Peyer's patch (tissue), 4 donors: ENCODE data around the gene A2ML1. TPM values are rescaled to one million over a fixed set of nuclear protein-coding genes. Genes with fewer than 3 reads are reported as not detected.
A peak's percentile ranks its signal among the peaks of the same experiment; 100 is the strongest.
"Not testable (repeated sequence)": the region's sequence is repeated elsewhere in the genome, so short reads cannot be mapped to it uniquely, and the experiment has no call there.

Experiments used
- DNase-seq, 3 donors: peaks; one replicate each; pipeline ENCODE4 v3.0.0-alpha.2; 2017 to 2019
- H3K27ac ChIP-seq, 4 donors: fragments of 200-600 bp; sonication (generic); one replicate each; pipeline ENCODE4 v1.5.1; 2016 to 2019
- H3K27me3 ChIP-seq, 2 donors: fragments of 200-600 bp; sonication (generic); one replicate each; pipeline ENCODE4 v1.5.1; 2019
- H3K36me3 ChIP-seq, 3 donors: fragments of 200-600 bp; sonication (generic); one replicate each; pipeline ENCODE4 v1.5.1; 2016 to 2019
- H3K4me1 ChIP-seq, 4 donors: fragments of 200-600 bp; sonication (generic); one replicate each; pipeline ENCODE4 v1.5.1; 2016 to 2019
- H3K4me3 ChIP-seq, 4 donors: fragments of 200-600 bp; sonication (generic); 1 replicate in 3 of 4; 2 replicates in 1 of 4; pipeline ENCODE4 v1.5.1; 2016 to 2019; ENCODE audit warnings: mild to moderate bottlenecking in 1 of 4
- H3K9me3 ChIP-seq, 4 donors: fragments of 200-600 bp; sonication (generic); one replicate each; pipeline ENCODE4 v1.5.1; 2016 to 2019; ENCODE audit warnings: mild to moderate bottlenecking in 1 of 4
- CTCF ChIP-seq, 6 experiments: fragments of 450-650 bp in 4 of 6; fragments of 200-600 bp in 2 of 6; sonication (generic) in 1 of 6; IDR thresholded peaks; one replicate each; pipeline ENCODE4 v1.5.1; 2017 to 2019; ENCODE audit warnings: antibody characterized with exemption in 6 of 6, mild to moderate bottlenecking in 3 of 6, moderate library complexity in 1 of 6
- POLR2A ChIP-seq, 2 donors: fragments of 450-650 bp; IDR thresholded peaks; one replicate each; pipeline ENCODE4 v1.5.1; 2017; ENCODE audit warnings: antibody characterized with exemption in 2 of 2, mild to moderate bottlenecking in 2 of 2, moderate library complexity in 2 of 2
- total RNA-seq, 4 donors: library from RNA; depleted of rRNA; stranded (reverse); fragments of >200 nt; gene quantifications; one replicate each; pipeline ENCODE4 v1.1.0, GENCODE V29; 2016

Gene A2ML1
- total RNA-seq, 4 donors from 2014 or later, result 0.83 TPM; not detected in 3

DNA sequence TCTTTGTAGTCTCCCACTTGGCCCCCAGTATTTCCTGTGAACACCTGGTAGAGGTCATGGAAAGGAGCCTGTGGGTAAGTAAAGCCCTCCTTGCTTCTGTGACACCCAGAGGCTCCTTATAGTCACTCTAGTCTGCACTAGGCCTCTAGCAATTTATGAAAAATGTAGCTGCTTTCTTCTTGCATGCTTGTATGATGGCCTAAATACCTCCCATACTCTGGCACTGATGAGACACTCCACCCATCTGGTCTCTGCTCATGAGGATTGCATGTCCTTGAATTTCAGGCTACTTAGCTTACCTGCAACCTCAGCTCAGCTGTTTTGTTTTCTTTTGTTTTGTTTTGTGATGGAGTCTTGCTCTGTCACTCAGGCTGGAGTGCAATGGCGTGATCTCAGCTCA is 4.6 kb upstream of the A2ML1 start:
- H3K4me3 ChIP-seq, result no peak overlapping the region
- no peaks in the 10 kb centered on the region for H3K9me3 ChIP-seq
- DNase-seq, result no peak
- no peaks in the 10 kb centered on the region for H3K27me3 ChIP-seq
- no peaks in the 10 kb centered on the region for H3K36me3 ChIP-seq
- H3K27ac ChIP-seq, result no peak overlapping the region
- TF ChIP-seq CTCF (IDR thresholded peaks at IDR 0.05), result no peak
- TF ChIP-seq POLR2A (IDR thresholded peaks at IDR 0.05), result no peak
- no peaks in the 10 kb centered on the region for H3K4me1 ChIP-seq

DNA sequence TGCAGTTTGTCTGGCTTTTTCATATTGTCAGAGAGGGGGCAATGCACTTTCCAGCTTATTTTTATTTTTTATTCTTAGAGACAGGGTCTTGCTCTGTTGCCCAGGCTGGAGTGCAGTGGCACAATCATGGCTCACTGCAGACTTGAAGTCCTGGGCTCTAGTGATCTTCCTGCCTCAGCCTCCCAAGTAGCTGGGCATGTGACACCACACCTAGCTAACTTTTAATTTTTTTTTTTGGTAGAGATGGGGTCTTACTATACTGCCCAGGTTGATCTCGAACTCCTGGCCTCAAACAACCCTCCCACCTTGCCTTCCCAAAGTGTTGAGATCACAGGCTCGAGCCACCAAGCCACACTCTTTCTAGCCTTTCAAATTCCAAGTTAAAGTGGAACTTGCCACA is 3.9 kb upstream of the A2ML1 start:
- Histone ChIP-seq H3K9me3 (no peaks in the 10 kb centered on the region), H3K27me3 (no peaks in the 10 kb centered on the region), H3K4me3 (no peak overlapping the region), H3K4me1 (no peaks in the 10 kb centered on the region), H3K27ac (no peak overlapping the region), H3K36me3 (no peaks in the 10 kb centered on the region)
- no peak for TF ChIP-seq CTCF (IDR thresholded peaks at IDR 0.05)
- no peak for DNase-seq

DNA sequence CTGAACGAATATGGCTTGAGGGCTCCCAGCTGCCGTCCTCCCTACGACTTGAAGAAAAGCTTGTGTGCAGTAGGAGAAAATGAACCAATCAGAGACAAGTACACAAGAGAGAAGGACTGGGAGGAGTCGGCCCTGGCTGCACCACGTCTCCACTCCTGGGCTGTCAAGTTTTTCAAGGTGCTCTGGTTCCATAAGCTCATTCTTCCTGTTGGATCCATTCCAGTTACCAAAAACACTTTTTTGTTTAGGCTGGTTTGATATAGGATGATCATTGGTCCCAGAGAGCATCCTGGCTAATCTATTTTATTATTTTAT is 2.8 kb upstream of the A2ML1 start:
- no peaks in the 10 kb centered on the region for H3K4me1 ChIP-seq
- TF ChIP-seq POLR2A (IDR thresholded peaks at IDR 0.05), result no peak
- no peak for TF ChIP-seq CTCF (IDR thresholded peaks at IDR 0.05)
- no peak for DNase-seq
- H3K9me3 ChIP-seq, result no peaks in the 10 kb centered on the region
- H3K27ac ChIP-seq, result no peak overlapping the region
- H3K36me3 ChIP-seq, result no peaks in the 10 kb centered on the region
- H3K27me3 ChIP-seq, result no peaks in the 10 kb centered on the region
- no peak overlapping the region for H3K4me3 ChIP-seq

DNA sequence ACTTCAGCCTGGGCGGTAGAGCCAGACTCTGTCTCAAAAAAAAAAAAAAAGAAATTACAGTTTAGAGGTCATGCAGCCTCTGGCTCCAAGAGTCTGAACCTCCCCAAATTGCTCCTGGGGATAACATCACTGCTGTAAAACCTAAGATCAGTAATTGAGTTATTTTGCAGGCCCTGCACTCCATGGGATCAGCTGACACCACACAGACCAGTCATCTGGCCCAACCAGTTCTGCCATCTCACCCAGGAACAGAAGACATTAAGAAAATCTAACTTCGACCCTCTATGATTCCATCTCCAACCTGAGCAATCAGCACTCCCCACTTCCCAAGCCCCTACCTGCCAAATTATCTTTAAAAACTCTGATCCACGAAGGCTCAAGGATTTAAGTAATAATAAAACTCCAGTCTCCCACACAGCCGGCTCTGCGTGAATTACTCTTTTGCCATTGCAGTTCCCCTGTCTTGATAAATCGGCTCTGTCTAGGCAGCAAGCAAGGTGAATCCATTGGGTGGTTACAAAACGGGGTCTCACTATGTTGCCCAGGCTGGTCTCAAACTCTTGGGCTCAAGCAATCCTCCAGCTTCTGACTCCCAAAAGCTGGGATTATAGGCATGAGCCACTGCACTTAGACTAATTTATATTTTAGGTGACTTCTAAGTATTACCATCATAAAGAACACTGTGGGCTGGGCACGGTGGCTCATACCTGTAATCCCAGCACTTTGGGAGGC is 1.6 kb upstream of the A2ML1 start:
- H3K27ac ChIP-seq, H3K4me3 ChIP-seq, H3K4me1 ChIP-seq, H3K9me3 ChIP-seq, H3K27me3 ChIP-seq, DNase-seq, H3K36me3 ChIP-seq: not testable (repeated sequence)

DNA sequence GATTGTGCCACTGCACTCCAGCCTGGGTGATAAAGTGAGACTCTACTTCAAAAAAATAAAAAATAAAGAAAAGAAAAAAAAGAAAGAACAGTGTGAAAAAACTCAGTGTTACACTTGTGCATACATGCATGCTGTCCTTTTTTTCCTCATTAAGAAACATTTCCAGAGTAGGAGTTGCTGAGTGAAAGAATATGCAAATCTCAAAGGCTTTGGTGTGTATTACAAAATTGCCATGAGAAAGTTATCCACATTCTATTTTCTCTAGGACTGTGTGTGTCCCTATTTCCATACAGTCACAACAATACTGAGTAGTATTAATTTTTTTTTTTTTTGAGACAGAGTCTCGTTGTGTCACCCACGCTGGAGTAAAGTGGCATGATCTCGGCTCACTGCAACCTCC is 830 bp upstream of the A2ML1 start:
- no peak for DNase-seq
- TF ChIP-seq POLR2A (IDR thresholded peaks at IDR 0.05) (no peak), CTCF (IDR thresholded peaks at IDR 0.05) (no peak)
- H3K27ac ChIP-seq, result no peak overlapping the region
- H3K4me3 ChIP-seq, result no peak overlapping the region
- no peaks in the 10 kb centered on the region for H3K36me3 ChIP-seq
- H3K9me3 ChIP-seq, result no peaks in the 10 kb centered on the region
- no peaks in the 10 kb centered on the region for H3K27me3 ChIP-seq
- H3K4me1 ChIP-seq, result no peaks in the 10 kb centered on the region

DNA sequence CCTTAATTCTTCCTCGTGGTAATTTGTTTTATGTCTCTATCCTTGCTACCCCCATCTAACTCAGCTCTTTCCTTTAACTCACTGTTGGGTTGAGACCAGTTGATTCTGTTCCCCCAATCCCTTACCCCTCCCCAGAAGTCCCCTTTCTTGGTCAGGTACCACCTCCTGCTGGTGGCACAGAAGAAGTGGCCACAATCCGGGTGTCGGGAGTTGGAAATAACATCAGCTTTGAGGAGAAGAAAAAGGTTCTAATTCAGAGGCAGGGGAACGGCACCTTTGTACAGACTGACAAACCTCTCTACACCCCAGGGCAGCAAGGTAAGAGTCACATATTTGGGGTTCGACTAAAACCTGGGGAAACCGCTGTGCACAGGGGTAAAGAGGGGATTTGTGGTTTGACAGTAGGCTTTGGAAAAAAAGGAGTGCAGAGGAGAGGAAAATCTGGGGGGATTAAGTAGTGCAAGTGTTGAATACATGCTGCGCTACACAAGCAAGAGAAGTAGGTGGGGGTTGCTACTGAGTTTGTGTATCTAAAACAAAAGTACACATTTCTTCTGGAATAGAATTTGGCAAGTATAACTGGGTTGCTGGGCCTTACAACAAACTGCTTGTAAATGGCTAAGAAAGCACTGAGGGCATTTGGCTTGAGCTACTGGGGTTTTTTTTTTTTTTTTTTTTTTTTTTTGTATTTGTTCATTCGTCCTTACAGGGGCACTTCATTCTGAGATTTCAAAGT is 1.3 kb downstream of the A2ML1 start:
- TF ChIP-seq POLR2A (IDR thresholded peaks at IDR 0.05) (no peak), CTCF (IDR thresholded peaks at IDR 0.05) (peak in 5 of 6 experiments; percentile 12 to 56 (median 41))
- Histone ChIP-seq H3K36me3 (no peaks in the 10 kb centered on the region), H3K4me1 (no peaks in the 10 kb centered on the region), H3K27ac (no peak overlapping the region), H3K4me3 (no peak overlapping the region), H3K27me3 (no peaks in the 10 kb centered on the region), H3K9me3 (no peaks in the 10 kb centered on the region)
- no peak for DNase-seq
